HG03521 (cell line): Measurements from ENCODE around the gene FAAP100.
A peak's percentile ranks its signal among the peaks of the same experiment; 100 is the strongest.

Experiments
- ATAC-seq: cut with Tn5 transposase; IDR thresholded peaks from one replicate; pipeline ENCODE4 v1.9.1; 2021; ENCODE audit warnings: mild to moderate bottlenecking, moderate library complexity; ENCODE audit not compliant: unreplicated experiment

FAAP100 gene

DNA sequence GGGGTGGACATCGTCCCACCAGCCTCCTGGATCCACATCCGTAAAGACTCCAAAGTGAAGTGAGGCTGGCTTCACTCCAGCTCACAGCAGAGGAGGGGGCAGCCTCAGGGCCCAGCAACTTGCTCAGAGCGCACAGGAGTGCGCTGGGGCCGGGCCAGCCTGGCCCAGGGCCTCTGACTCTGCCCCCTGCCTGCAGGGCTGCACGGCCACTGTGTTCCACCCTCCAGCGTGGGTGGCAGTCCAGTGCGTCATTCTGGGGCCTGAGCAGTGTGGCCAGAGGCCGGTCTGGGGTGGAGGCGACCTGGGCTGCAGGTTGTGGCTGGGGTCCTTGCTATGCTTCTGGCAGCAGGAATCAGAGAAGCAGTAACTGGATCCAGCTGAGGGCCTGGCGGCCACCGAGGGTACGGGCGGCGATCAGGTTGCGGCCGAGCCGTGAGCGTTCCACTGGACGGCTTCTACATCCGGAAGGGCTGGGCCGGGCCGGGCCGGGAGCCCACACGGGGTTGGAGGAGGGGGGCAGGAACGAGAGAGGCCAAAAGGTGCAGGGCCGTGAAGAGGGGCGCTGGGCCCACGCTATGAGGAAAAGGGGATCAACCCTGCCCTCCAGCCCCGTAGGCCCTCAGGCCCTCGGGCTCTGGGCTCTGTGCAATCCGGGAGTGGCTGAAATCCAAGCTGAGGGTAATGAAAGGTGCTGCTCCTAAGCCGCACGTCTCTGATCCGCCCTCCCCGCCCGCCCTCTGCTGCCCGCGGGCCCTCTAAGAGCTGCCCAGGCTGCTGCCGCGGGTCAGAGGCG lies 24.4 kb downstream of the FAAP100 start, which contains the start of gene FSCN2:
TSS of gene FSCN2 (plus strand) at position 787 of the 793 bp plus-strand sequence. CDS start 155 bp downstream, outside the sequence.
- ATAC-seq = no peak

DNA sequence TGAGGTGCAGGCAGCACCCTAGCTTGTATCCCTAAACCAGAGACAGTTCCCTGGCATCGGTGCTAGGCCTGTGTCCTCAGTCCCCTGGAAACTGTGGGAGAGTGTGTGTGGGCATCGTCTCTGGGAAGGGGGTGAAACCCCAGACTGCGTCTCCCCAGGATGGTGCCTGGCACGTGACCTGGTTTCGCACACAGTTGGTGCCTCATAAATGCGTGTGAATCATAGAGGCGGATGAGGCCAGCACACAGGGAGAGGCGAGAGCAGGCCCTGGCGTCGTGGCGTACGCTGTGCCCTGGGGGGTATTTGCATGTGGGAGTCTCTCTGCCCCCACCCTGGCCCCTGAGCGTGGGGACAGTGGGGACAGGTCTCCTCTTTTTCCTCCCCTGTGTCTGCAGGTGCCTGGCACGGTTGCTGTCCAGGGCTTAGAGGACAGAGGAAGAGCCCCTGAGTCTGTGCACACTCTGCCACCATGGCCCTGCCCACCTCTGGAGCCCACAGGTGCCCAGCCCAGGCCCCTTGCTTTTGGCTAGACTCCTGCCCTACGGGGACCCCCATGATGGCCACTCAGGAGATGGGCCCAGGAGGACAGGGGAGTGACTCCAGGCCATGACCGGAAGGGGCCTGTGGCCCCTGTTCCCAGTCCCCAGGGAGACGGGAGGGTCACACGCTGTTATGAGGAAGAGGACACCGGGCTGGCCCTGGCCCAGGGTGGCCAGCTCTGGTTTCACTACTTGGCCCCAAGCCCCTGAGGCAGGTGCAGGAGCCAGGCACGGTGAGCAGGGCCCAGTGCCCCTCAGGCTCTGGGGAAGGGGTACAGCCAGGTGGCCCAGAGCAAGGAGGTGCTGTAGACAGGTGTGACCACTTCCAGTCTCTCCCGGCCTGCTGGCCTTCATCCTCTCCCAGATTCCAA lies 25.2 kb downstream of the FAAP100 start:
- ATAC-seq = no peak

DNA sequence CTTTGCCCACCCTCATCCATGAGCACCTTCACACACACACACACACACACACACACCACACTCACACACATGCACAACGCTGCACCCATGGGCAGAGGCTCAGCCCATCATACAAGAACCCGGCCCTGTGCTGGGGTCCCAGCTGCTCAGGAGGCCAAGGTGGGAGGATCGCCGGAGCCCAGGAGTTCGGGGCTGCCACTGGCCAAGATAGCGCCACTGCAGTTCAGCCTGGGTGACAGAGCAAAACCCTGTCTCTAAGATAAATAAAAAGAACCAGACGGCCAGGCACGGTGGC lies 27.3 kb downstream of the FAAP100 start:
- no peak for ATAC-seq

DNA sequence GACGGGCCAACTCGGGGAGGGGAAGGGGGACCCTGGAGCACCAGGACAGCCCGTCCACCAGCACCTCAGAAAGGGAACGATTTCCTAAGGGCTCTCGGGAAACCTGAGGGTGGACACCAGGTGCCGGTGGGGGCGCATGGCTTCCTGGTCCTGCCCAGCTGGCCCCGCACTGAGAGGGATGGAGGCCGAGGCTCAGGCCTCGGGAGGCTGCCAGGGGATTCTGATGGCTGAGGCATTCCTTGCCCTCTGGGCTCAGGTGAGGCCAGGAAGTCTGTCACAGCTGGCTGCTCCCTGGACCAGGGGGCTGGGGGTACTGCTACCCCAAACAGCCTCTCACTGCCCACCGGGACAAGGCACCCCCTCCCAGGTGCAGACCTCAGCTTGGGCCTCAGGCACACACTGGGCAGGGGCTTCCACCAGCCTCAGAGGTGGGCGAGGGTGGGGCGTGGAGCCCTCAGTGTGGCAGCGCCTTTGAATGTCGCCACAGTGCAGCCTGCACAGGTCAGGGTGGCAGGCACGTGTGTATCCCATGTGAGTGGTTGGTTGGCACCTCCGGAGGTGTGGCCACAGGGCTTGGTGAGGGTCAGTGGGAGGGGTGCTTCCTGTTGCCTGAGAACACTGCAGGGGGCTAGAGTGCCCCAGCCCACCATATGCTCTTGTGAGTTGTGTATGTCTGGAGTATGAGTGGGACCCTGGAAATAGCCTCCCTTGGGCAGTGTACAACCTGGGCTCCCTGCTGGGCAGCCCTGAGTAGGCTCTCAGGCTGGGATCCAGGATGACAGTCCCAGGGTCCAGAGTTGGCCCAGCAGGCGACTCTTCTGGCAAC lies 27.9 kb downstream of the FAAP100 start:
- no peak for ATAC-seq

DNA sequence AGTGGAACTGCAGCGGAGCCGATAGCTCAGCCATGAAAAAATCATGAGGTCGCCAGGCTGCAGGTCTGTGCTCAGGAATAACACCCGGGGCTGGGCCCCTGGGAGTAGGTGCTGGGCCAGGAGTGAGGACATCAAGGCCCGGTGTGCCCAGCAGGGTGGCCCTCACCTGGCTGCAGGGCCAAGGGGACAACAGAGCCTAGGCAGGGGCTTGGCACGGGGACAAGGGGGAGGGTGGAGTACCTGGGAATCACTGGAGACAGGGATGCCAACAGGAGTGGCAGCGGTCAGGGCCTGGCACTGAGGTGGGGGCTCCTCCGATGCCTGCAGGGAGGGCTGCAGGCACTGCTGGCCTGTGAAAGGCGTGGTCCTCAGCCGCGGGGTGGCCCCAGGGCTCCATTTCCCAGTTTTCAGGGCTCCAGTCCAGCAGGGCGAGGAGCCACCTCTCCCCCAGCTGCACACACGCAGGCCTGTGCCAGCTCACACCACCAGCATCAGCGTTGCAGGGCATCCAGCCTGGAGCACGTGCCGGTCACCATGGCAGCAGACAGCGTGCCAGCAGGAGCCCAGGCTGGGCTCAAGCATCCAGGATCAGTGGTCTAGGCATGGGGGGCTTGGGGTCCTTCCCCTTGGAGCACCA lies 28.6 kb downstream of the FAAP100 start:
- no peak for ATAC-seq

DNA sequence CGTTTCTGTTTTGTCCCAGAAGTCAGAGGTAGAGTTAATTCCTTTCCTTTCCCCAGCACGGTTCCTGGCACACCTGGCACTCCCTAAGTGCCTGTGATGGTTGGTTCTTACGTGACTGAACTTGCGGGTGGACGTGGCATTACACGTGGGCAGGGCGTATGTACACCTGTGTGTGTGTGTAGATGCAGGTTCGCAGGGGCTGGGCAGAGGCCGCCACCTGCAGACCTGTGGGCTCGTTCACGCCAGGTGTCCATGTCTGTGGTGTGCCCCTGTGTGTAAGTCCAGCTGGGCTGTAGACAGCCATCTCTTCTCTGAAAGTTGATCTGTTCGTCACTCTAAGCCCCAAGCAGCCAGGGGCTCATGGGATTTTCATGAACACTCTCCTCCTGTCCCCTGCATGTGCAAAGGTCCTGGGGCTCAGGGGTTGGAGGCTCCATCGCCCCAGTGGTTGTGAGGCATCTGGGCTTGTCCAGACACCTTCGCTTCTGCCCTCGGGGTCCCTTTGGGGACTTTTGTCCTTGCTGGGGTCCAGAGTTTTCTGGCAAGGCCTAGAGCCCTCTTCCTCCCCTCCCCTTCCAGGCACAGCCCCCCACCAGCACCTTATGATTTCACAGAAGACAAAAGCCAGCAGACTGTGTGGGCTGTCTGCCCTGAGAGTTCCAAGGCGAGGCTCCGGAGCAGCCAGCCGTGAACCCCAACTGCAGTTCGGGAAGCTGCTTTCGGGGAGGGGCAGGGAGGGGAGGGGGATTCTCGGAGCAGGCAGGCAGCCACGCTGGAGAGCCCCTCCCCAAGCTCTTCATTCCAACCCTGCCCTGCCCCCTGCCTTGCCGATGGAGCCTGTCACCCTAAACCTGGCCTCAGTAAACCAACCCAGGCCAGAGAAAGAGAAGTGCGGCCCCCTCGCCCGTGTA lies 29.4 kb downstream of the FAAP100 start:
- no peak for ATAC-seq

DNA sequence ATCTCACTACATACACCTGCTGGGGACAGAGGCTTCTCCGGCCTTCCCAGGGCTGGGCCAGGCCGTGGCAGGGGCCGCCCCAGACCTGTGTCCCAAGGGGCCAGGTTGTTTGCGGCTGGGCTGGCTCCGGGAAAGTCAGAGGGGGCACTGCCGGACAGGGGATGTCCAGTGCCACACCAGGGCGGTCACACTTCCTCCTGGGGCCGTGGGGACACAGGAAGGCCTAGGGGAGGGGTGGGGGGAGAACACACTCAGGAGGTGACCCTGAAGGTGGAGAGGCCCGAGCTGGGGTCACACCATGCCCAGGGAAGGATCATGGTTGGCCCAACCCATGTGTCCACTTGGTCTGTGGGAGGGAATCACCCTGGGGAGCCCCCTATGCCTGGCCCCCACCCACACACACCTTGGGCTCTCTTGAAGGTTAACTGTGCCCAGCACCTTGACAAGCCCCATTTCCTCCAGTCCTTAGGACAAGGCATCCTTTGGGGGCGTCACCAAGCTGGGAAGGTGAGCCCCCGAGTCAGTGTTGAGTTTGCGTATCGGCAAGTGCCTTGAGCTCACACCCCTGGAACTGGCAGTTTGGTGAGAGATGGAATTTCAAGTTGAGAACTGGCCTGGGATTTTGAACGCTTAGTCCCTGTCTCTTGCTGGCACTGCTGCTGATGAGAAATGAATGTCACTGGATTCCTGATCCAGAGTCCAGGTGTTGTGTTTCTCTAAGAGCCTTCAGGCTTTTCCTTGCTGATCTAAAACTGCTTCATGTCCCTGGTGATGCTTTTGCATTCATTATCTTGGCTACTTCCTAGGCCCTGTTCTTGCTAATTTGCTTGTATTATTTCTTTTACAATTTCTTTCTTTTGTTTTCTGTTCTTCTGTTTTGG lies 31.9 kb downstream of the FAAP100 start:
- ATAC-seq = no peak

DNA sequence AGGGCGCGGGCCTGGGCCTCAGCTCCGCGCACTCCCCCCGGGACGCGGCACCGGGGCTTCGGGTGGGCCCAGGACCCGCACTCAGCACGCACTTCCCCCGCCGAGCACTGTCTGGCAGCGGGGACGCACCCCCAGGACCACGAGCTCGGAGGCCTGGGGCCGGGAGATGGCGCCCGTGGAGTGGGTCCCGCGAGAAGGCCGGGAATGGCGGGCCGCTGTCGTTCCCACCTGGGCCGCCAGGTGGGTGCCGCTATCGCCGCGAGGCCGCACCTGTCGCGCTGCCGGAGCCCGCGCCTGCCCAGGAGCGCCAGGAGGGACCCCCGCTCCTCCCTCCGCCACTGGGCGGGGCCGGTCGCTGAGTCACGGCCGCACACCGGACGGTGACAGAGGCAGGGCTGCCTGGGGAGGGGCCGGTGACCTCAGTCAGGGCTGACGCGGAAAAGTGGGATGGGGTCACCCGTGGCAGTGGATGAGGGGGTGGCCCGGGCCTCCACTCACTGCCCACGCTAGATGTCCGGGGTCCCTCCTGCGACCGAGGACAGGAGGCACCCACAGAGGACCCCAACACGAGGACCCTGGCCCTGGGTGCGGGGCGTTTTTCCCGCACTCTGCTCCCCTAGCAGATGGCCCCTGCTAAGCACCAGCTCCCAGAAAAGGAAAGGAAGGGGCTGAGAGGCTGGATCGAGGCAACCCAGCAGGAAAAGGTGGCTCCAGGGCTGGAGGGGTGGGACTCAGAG lies 32.7 kb downstream of the FAAP100 start:
- no peak for ATAC-seq

DNA sequence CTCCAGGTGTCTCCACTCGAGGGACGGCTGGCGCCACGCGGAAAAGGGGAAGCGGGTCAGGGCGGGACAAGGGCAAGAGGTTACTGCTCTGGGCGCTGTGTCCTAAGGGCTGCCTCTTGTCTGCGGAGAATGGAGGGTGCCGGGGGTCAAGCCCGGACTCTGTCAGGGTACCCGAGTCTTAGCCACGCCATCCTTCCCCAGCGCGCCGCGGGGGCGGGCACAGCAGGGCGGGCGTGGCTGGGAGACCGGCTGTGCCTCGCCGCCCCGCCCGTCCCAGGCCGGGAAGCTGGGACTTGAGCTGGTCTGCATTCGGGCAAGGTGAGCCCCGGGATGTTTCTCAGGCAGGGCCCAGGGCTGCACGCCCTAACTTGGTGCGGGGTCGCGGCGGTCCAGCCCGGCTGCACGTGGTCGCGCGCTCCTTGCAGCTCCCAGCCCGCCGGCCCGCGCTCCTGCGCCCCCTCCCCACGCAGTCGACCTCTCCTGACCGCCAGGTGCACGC lies 33.3 kb downstream of the FAAP100 start:
- no peak for ATAC-seq

DNA sequence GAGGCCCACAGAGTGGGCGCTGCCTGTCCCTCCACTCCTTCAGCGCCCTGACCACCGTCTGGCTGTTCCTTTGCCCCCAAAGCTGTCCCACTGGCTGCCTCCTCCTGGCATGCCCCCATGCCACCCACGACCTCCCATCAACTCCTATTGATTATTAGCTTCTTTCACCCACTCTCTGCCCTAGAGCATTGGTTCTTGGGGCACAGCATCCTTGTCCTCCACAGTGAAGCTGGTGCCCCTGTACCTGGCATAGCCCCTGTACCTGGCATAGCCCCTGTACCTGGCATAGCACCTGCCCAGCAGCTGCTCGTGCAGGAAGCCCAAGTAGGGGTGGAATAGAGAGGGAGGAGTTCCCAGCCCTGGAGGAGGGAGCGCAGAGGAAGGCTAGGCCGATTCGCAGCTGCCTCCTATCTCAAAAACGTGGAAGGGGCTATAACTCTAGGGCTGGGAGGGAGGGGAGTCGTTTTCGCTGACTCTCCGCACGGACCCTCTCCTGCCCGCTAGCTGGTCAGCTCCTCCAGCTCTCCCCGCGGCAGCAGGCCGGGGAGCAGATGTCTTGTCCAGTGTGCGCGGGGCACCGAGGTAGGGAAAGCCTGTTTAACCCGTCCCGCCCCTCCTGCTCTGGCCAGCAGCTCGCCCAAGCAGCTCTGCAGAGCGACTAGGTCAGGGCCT lies 33.9 kb downstream of the FAAP100 start:
- ATAC-seq = no peak

DNA sequence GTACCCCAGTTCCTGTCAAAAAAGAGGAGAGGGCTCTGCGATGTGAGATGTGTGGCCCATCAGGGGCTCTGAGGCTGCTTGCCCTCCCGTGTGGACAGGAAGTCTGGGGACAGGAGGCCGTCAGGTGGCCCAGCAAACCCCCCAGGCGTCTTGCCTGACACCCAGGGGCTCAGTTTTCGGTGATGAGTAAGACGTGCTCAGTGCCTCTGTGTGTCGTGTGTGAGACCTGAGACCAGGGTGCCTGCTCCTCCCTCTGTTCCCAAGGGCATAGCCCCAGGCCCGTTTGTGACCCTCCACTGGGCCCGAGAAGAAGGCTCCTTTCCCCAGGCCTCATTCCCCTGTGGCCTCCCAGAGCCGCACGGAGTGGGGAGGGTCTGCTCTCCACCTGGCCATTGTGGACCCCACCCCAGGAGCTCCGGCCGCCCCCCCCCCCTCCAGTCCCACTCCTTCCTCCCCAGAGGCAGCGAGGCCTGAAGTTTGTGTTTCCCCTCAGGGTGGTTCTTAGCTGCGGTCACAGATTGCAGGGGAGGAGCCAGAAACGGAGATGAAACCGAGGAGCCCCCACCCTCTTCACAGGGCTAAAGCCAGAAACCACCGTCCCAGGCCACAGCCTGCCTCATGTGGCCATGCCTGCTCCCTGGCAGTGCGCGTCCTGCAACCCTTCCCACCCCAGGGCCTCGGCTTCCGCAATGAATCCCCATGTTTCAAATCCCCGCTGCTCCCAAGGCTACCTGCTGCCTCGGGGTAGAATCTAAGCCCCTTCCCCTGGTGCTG lies 34.6 kb downstream of the FAAP100 start:
- no peak for ATAC-seq

DNA sequence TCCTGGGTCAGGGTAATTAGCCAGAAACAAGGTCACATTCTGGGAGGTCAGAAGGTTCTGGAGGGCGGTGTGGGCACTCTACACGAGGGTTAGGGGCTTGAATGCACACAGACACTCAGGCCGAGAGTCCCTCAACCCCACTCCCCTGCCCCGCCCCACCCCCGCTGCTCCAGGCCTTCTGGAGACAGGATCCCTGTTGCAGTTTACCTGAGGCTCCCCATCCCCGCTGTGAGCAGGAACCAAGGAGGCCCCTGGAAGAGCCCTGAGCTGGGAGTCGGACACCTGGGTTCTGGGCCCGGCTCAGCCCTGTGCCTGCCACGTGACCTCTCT lies 35.2 kb downstream of the FAAP100 start:
- ATAC-seq = no peak

DNA sequence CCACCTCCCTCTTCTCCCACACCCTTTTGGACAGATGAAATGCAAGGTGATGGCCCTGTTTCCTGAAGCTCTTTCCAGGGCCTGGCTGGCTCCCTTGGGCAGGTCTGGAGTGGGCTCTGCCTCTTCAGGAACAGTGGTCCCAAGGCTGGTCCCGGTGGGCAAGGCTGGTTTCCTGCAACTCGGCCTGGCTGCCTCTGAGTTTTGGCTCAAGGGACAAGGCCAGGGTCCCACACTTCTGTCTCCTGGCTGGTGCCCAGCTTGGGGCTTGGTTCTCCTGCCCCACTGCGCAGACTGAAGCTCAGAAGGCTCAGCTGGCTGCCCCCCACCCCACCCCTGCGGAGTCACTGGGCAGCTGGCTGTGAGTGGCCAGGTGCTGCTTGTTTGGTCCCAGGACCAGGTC lies 35.7 kb downstream of the FAAP100 start:
- ATAC-seq = no peak

DNA sequence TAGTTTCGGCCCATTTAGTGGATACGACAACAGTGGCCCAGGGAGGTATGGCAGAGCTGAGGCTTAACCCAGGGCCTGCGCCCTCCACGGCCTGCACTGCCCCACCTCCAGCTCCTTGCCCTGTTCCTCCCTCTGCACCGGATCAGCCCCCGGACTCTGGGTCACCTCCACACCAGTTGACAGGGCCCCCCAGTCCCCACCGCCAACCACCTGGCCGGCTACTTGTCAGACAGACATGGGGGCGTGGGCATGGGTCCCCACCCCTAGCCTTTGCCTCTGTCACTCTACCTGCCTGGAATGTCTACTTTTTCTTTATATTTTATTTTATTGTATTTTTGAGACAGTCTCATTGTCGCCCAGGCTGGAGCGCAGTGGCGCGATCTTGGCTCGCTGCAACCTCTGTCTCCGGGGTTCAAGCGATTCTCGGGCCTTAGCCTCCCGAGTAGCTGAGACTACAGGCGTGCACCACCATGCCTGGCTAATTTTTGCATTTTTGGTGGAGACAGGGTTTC lies 36.6 kb downstream of the FAAP100 start:
- ATAC-seq = no peak

DNA sequence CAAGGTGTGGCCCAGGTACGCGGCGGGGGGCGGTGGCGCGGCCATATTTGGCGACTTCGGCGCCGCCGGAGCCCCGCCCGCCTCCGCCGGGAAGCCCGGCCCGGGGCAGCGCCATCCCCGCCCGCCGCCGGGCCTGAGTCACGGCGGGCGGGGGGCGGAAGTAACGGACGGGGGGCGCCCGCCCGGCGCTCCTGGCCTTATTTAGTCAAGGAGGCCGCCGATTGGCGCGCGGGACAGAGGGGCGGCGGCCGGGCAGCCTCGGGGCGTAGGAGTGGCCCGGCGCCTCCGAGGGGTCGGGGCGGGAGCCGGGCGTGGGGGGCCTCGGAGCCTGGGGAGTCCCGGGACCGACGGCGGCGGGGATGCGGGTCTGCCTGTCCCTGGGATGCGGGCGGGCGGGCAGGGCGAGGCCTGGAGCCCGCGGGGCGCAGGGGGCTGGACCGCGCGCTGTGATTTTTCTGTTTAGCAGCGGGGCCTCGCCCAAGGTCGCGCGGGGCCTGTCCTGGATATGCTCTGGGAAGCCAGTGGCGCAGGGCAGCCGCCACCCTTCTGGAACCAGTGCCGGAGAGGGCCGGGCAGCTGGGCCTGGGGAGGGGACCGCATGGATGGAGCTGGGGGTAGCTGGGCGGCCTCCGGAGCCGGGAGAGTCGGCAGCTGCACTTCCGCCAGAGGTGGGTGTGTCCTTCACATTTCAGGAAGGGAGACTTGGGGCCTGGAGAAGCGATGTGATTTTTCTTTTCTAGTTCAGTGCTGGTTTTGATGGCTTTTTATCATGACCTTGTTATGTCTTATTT lies 37.2 kb downstream of the FAAP100 start:
- peak; percentile 21 for ATAC-seq

DNA sequence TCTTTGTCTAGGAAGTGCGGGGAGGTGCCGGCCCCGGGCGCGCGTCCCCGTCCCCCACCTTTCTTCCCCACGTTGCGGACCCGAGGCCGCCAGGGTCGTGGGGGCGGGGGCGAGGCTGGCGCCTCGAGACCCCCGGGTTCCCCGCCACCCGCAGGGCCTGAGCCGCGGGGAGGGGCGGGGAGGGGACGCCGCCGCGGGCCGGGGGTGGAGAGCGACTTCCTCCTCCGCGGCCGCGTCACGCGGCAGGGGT lies 37.7 kb downstream of the FAAP100 start:
- ATAC-seq = no peak
